Measurements from ENCODE around the gene XG. TPM values are rescaled to one million over a fixed set of nuclear protein-coding genes. Genes with fewer than 3 reads are reported as not detected.
A peak's percentile ranks its signal among the peaks of the same experiment; 100 is the strongest.

The XG gene
- total RNA-seq, 1 experiment from 2014 or later = 1.0 TPM

GRCh38 chrX:2829469-2830246 is 77.8 kb downstream of the XG start (continued):
- TF ChIP-seq ZNF281 (CRISPR knock-in tag; IDR thresholded peaks at IDR 0.05) (no peak), ZSCAN18 (CRISPR knock-in tag; IDR thresholded peaks at IDR 0.05) (no peak)

- peak overlapping the region; percentile 20 for H3K4me3 Mint-ChIP-seq
- H3K27ac Mint-ChIP-seq = peak overlapping the region; percentile 74; the same call in 1 of the 2 replicates
- peaks cover 46% of the 10 kb centered on the region for H3K36me3 Mint-ChIP-seq
- DNase-seq (ENCODE audit: low spot score) (no peak), ATAC-seq (no peak)
- ChIA-PET CTCF (no interaction called here), POLR2A (no interaction called here)
- no peaks in the 10 kb centered on the region for H3K27me3 Mint-ChIP-seq (ENCODE audit: low read depth)
- H3K4me1 Mint-ChIP-seq = peaks cover 12% of the 10 kb centered on the region
- no peak for TF ChIP-seq ZNF138 (CRISPR knock-in tag; conservative IDR thresholded peaks at IDR 0.05)
- no peak for TF ChIP-seq TEAD1 (CRISPR knock-in tag; IDR thresholded peaks at IDR 0.05)
- no peak for TF ChIP-seq RELA (CRISPR knock-in tag; IDR thresholded peaks at IDR 0.05; ENCODE audit: borderline replicate concordance)
- no peak for TF ChIP-seq FOXK1 (CRISPR knock-in tag; IDR thresholded peaks at IDR 0.05)
- TF ChIP-seq ZSCAN18 (CRISPR knock-in tag; IDR thresholded peaks at IDR 0.05) = no peak
- TF ChIP-seq NR1H2 (CRISPR knock-in tag; IDR thresholded peaks at IDR 0.05) = no peak
- TF ChIP-seq EMX1 (CRISPR knock-in tag; IDR thresholded peaks at IDR 0.05) = no peak
- TF ChIP-seq ZNF671 (CRISPR knock-in tag; IDR thresholded peaks at IDR 0.05) = no peak
- TF ChIP-seq E2F4 (CRISPR knock-in tag; IDR thresholded peaks at IDR 0.05; ENCODE audit: borderline replicate concordance, low read depth) = no peak
- no peak for TF ChIP-seq STAT6 (CRISPR knock-in tag; conservative IDR thresholded peaks at IDR 0.05; ENCODE audit: low read depth)
- TF ChIP-seq JUN (CRISPR knock-in tag; IDR thresholded peaks at IDR 0.05) = no peak
- TF ChIP-seq PREB (CRISPR knock-in tag; IDR thresholded peaks at IDR 0.05; ENCODE audit: borderline replicate concordance) = no peak
- no peak for TF ChIP-seq ZNF512 (CRISPR knock-in tag; IDR thresholded peaks at IDR 0.05; ENCODE audit: borderline replicate concordance)
- no peak for TF ChIP-seq IRF1 (CRISPR knock-in tag; IDR thresholded peaks at IDR 0.05)
- TF ChIP-seq USF1 (CRISPR knock-in tag; IDR thresholded peaks at IDR 0.05) = no peak
- TF ChIP-seq ZNF423 (CRISPR knock-in tag; IDR thresholded peaks at IDR 0.05) = no peak
- TF ChIP-seq GTF2I (CRISPR knock-in tag; conservative IDR thresholded peaks at IDR 0.05) = no peak
- no peak for TF ChIP-seq SOX15 (CRISPR knock-in tag; IDR thresholded peaks at IDR 0.05)
- TF ChIP-seq JAZF1 (CRISPR knock-in tag; IDR thresholded peaks at IDR 0.05) = no peak
- peaks cover 5% of the 10 kb centered on the region for H3K9me3 Mint-ChIP-seq
Measured at GRCh38 chrX:2831471-2832228, 79.8 kb downstream of the XG start.
